ENCODE data around the gene MARCHF9. TPM values are rescaled to one million over a fixed set of nuclear protein-coding genes. Genes with fewer than 3 reads are reported as not detected.

Gene MARCHF9
- total RNA-seq, 1 experiment from 2014 or later: 6.2 TPM

- TF ChIP-seq ZNF281 (CRISPR knock-in tag; IDR thresholded peaks at IDR 0.05) (no peak), ATF3 (CRISPR knock-in tag; conservative IDR thresholded peaks at IDR 0.05) (no peak), ZNF232 (CRISPR knock-in tag; IDR thresholded peaks at IDR 0.05) (no peak), ETV6 (CRISPR knock-in tag; IDR thresholded peaks at IDR 0.05) (peak; percentile 85; the same call in 1 of the 2 replicates), CTCF (IDR thresholded peaks at IDR 0.05) (no peak), HMGXB4 (CRISPR knock-in tag; IDR thresholded peaks at IDR 0.05) (no peak), ERG (CRISPR knock-in tag; IDR thresholded peaks at IDR 0.05) (peak; percentile 91), KAT7 (CRISPR knock-in tag; IDR thresholded peaks at IDR 0.05; ENCODE audit: borderline replicate concordance) (no peak), FOXJ3 (CRISPR knock-in tag; IDR thresholded peaks at IDR 0.05; ENCODE audit: borderline replicate concordance) (no peak), ARID4B (CRISPR knock-in tag; IDR thresholded peaks at IDR 0.05; ENCODE audit: borderline replicate concordance) (no peak), MYBL2 (CRISPR knock-in tag; IDR thresholded peaks at IDR 0.05) (no peak), AR (CRISPR knock-in tag; IDR thresholded peaks at IDR 0.05) (no peak), JUN (CRISPR knock-in tag; IDR thresholded peaks at IDR 0.05) (no peak), ZNF416 (CRISPR knock-in tag; IDR thresholded peaks at IDR 0.05) (peak; percentile 26; the same call in 1 of the 2 replicates), ZNF121 (CRISPR knock-in tag; IDR thresholded peaks at IDR 0.05) (no peak)
Observed at GRCh38 chr12:57744777-57745484, 10.0 kb upstream of the MARCHF9 start, which contains the start of gene TSPAN31 (continued).
